Left ventricle myocardium inferior (tissue), 1 donor: ENCODE data around the gene IFITM10. TPM values are rescaled to one million over a fixed set of nuclear protein-coding genes. Genes with fewer than 3 reads are reported as not detected.

Experiments used
- DNase-seq: peaks from one replicate; pipeline ENCODE4 v3.0.0-alpha.2; 2020
- H3K27ac ChIP-seq: fragments of 200-600 bp; replicated peaks from 2 replicates; pipeline ENCODE4 v1.8.0; 2021
- H3K27me3 ChIP-seq: fragments of 200-600 bp; 2 replicates; pipeline ENCODE4 v1.8.0; 2021; ENCODE audit warnings: low read depth
- H3K36me3 ChIP-seq: fragments of 200-600 bp; 2 replicates; pipeline ENCODE4 v1.8.0; 2021
- H3K4me1 ChIP-seq: fragments of 200-600 bp; 2 replicates; pipeline ENCODE4 v1.8.0; 2021
- H3K4me3 ChIP-seq: fragments of 200-600 bp; 2 replicates; pipeline ENCODE4 v1.8.0; 2021; ENCODE audit warnings: mild to moderate bottlenecking, moderate library complexity
- H3K9me3 ChIP-seq: fragments of 200-600 bp; replicated peaks from 2 replicates; pipeline ENCODE4 v1.8.0; 2021
- CTCF ChIP-seq: fragments of 200-600 bp; IDR thresholded peaks from 2 replicates; pipeline ENCODE4 v1.8.0; 2021; ENCODE audit warnings: antibody characterized with exemption, mild to moderate bottlenecking, borderline replicate concordance
- intact Hi-C: fragments of 100-400 bp; cut with micrococcal nuclease; formaldehyde crosslinking; loops from one replicate; pipeline ENCODE4 v1.11.0; 2022
- total RNA-seq: library from RNA; stranded (reverse); fragmentation: NEBNext Ultra II Directional; extraction: Animal tissue kit (Norgen Biotek cat#: 25700); gene quantifications from one replicate; pipeline ENCODE4 v1.2.1, GENCODE V29; 2021
- donor health status: DM: no; HTN: yes; CAD: no; lungs with severe emphysema.

The IFITM10 gene
- total RNA-seq, 1 donor from 2014 or later, result 0.58 TPM

- intact Hi-C loops, result no loop called here
- Histone ChIP-seq H3K4me1 (no peaks in the 10 kb centered on the region), H3K4me3 (no peak overlapping the region), H3K27ac (no peak overlapping the region), H3K9me3 (peaks cover 6% of the 10 kb centered on the region), H3K36me3 (no peaks in the 10 kb centered on the region), H3K27me3 (peaks cover 54% of the 10 kb centered on the region)
- no peak for TF ChIP-seq CTCF
- no peak for DNase-seq
These were observed 41.5 kb upstream of the IFITM10 start for GRCh38 chr11:1791912-1792311.

GRCh38 chr11:1786466-1786865 lies 36.1 kb upstream of the IFITM10 start:
- intact Hi-C loops, result no loop called here
- H3K27me3 ChIP-seq, result peaks cover 9% of the 10 kb centered on the region

GRCh38 chr11:1785749-1786413 lies 35.5 kb upstream of the IFITM10 start:
- Histone ChIP-seq H3K27me3 (peaks cover 6% of the 10 kb centered on the region), H3K27ac (no peak overlapping the region), H3K4me3 (no peak overlapping the region), H3K4me1 (no peaks in the 10 kb centered on the region), H3K36me3 (no peaks in the 10 kb centered on the region), H3K9me3 (peaks cover 6% of the 10 kb centered on the region)
- intact Hi-C loops, result no loop called here
- DNase-seq, result no peak
- TF ChIP-seq CTCF, result no peak

More at GRCh38 chr11:1786466-1786865, 36.1 kb upstream of the IFITM10 start:
- no peaks in the 10 kb centered on the region for H3K36me3 ChIP-seq
- H3K4me1 ChIP-seq, result no peaks in the 10 kb centered on the region
- TF ChIP-seq CTCF, result no peak
- H3K9me3 ChIP-seq, result peaks cover 6% of the 10 kb centered on the region
- H3K27ac ChIP-seq, result no peak overlapping the region
- DNase-seq, result no peak
- H3K4me3 ChIP-seq, result no peak overlapping the region

GRCh38 chr11:1784761-1785650 lies 34.6 kb upstream of the IFITM10 start:
- H3K9me3 ChIP-seq, result peaks cover 6% of the 10 kb centered on the region
- H3K36me3 ChIP-seq, result no peaks in the 10 kb centered on the region
- peaks cover 11% of the 10 kb centered on the region for H3K27me3 ChIP-seq
- DNase-seq, result no peak
- no peaks in the 10 kb centered on the region for H3K4me1 ChIP-seq
- intact Hi-C loops, result no loop called here
- H3K4me3 ChIP-seq, result no peak overlapping the region
- no peak overlapping the region for H3K27ac ChIP-seq
- TF ChIP-seq CTCF, result no peak

- intact Hi-C loops, result no loop called here
- no peak for DNase-seq
- H3K9me3 ChIP-seq, result peaks cover 6% of the 10 kb centered on the region
- TF ChIP-seq CTCF, result no peak
- H3K27me3 ChIP-seq, result peaks cover 22% of the 10 kb centered on the region
- no peaks in the 10 kb centered on the region for H3K36me3 ChIP-seq
- H3K27ac ChIP-seq, result no peak overlapping the region
- H3K4me1 ChIP-seq, result no peaks in the 10 kb centered on the region
- H3K4me3 ChIP-seq, result no peak overlapping the region
These were observed 33.5 kb upstream of the IFITM10 start for GRCh38 chr11:1783725-1784529.
